SK-N-SH (cell line): ENCODE measurements around the gene DOK4. TPM values are rescaled to one million over a fixed set of nuclear protein-coding genes. Genes with fewer than 3 reads are reported as not detected.

Source experiments
- CTCF ChIA-PET: fragments of 300-600, 350-600 bp; formaldehyde crosslinking; extraction: SDS; loops from one replicate; lab custom pipeline; 2021; lab: Yijun Ruan, JAX
- POLR2A ChIA-PET: fragments of 350-600 bp; sonication (Branson Sonifier 250); formaldehyde crosslinking; extraction: SDS; loops from one replicate; lab custom pipeline; 2020; ENCODE audit warnings: antibody characterized with exemption, inconsistent platforms; lab: Yijun Ruan, JAX
- DNase-seq: peaks from one replicate; pipeline ENCODE4 v3.0.0; 2012
- H2AFZ ChIP-seq: fragments of 200-600 bp; sonication (generic); 2 replicates; pipeline ENCODE4 v1.8.1; 2016; ENCODE audit warnings: antibody characterized with exemption, mild to moderate bottlenecking, low read depth
- H3F3A ChIP-seq: fragments of 200-600 bp; sonication (generic); replicated peaks from 2 replicates; pipeline ENCODE3; 2016; ENCODE audit warnings: antibody characterized with exemption, mild to moderate bottlenecking; ENCODE audit not compliant: insufficient read depth
- H3K27ac ChIP-seq, 2 experiments: fragments of 200-500 bp in 1 of 2; fragments of 200-600 bp in 1 of 2; sonication (Bioruptor generic) in 1 of 2; sonication (generic), shearing (Covaris generic) in 1 of 2; 2 replicates each; pipeline versions ENCODE4 v1.5.1 to v1.6.1; 2014 to 2016; ENCODE audit warnings: low read depth in 2 of 2, inconsistent platforms in 1 of 2, low read length in 1 of 2, mild to moderate bottlenecking in 1 of 2, mixed read lengths in 1 of 2
- H3K27me3 ChIP-seq: fragments of 200-600 bp; sonication (generic), shearing (Covaris generic); 2 replicates; pipeline ENCODE4 v1.6.1; 2016; ENCODE audit warnings: mixed run types; ENCODE audit not compliant: insufficient read depth
- H3K36me3 ChIP-seq, 2 experiments: fragments of 200-500 bp in 1 of 2; fragments of 200-600 bp in 1 of 2; sonication (Bioruptor generic) in 1 of 2; sonication (generic) in 1 of 2; replicated peaks in 1 of 2; 2 replicates each; pipeline versions ENCODE3 to v1.5.1; 2014 to 2016; ENCODE audit warnings: low read length in 1 of 2, mild to moderate bottlenecking in 1 of 2; ENCODE audit not compliant: insufficient read depth in 2 of 2, control insufficient read depth in 1 of 2
- H3K4me1 ChIP-seq, 2 experiments: fragments of 200-500 bp in 1 of 2; fragments of 200-600 bp in 1 of 2; sonication (Bioruptor generic) in 1 of 2; sonication (generic), shearing (Covaris generic) in 1 of 2; 2 replicates each; pipeline versions ENCODE4 v1.5.1 to v1.6.1; 2014 to 2016; ENCODE audit warnings: low read depth in 1 of 2, low read length in 1 of 2, mixed run types in 1 of 2; ENCODE audit not compliant: insufficient read depth in 2 of 2, control insufficient read depth in 1 of 2
- H3K4me2 ChIP-seq: fragments of 200-600 bp; sonication (generic), shearing (Covaris generic); 2 replicates; pipeline ENCODE4 v1.6.1; 2017; ENCODE audit warnings: mixed run types
- H3K4me3 ChIP-seq, 2 experiments: fragments of 200-500 bp in 1 of 2; fragments of 200-600 bp in 1 of 2; sonication (Bioruptor generic) in 1 of 2; sonication (generic), shearing (Covaris generic) in 1 of 2; 2 replicates each; pipeline versions ENCODE4 v1.5.1 to v1.8.1; 2014 to 2016; ENCODE audit warnings: low read depth in 2 of 2, inconsistent platforms in 1 of 2, low read length in 1 of 2, mild to moderate bottlenecking in 1 of 2, mixed read lengths in 1 of 2, moderate library complexity in 1 of 2
- H3K79me2 ChIP-seq: fragments of 200-600 bp; sonication (generic); 2 replicates; pipeline ENCODE4 v1.8.1; 2017; ENCODE audit warnings: mild to moderate bottlenecking; ENCODE audit not compliant: insufficient read depth
- H3K9ac ChIP-seq: fragments of 200-600 bp; sonication (generic); 2 replicates; pipeline ENCODE4 v1.6.1; 2017; ENCODE audit warnings: mixed run types
- H3K9me2 ChIP-seq: fragments of 200-600 bp; sonication (generic); 2 replicates; pipeline ENCODE4 v1.6.1; 2017; ENCODE audit warnings: mixed run types
- H3K9me3 ChIP-seq: fragments of 200-600 bp; sonication (generic); 2 replicates; pipeline ENCODE4 v1.6.1; 2017; ENCODE audit warnings: mixed run types, mild to moderate bottlenecking, moderate library complexity
- H4K20me1 ChIP-seq: fragments of 200-600 bp; sonication (generic); 2 replicates; pipeline ENCODE4 v1.6.1; 2017; ENCODE audit warnings: mild to moderate bottlenecking, mixed run types; ENCODE audit not compliant: insufficient read depth
- CTCF ChIP-seq: fragments of 200-600 bp; sonication (generic); IDR thresholded peaks from 2 replicates; pipeline ENCODE4 v1.6.1; 2017; ENCODE audit warnings: antibody characterized with exemption, mild to moderate bottlenecking, moderate library complexity
- ELF1 ChIP-seq: IDR thresholded peaks from 2 replicates; pipeline ENCODE4 v1.4.0; 2012
- EZH2phosphoT487 ChIP-seq: fragments of 200-600 bp; sonication (generic); IDR thresholded peaks from 2 replicates; pipeline ENCODE4 v1.6.1; 2017; ENCODE audit warnings: low read depth, mixed run types, mild to moderate bottlenecking, antibody characterized with exemption, moderate library complexity, borderline replicate concordance
- FOXJ3 ChIP-seq: sonication (generic); formaldehyde crosslinking; IDR thresholded peaks from 2 replicates; pipeline ENCODE4 v1.5.1; 2020; ENCODE audit warnings: mild to moderate bottlenecking, missing genetic modification reagents
- FOXM1 ChIP-seq: IDR thresholded peaks from 2 replicates; pipeline ENCODE4 v1.4.0; 2012; ENCODE audit warnings: low read depth, mild to moderate bottlenecking
- GABPA ChIP-seq: IDR thresholded peaks from 2 replicates; pipeline ENCODE4 v1.4.0; 2012; ENCODE audit warnings: low read depth, mild to moderate bottlenecking
- GATA2 ChIP-seq: sonication (generic); formaldehyde crosslinking; IDR thresholded peaks from 2 replicates; pipeline ENCODE4 v1.5.0; 2020; ENCODE audit warnings: mild to moderate bottlenecking, missing genetic modification reagents
- IRF3 ChIP-seq: fragments of 150-350 bp; IDR thresholded peaks from 2 replicates; pipeline ENCODE4 v1.6.1; 2016; ENCODE audit warnings: mild to moderate bottlenecking, low read depth, low read length
- JUND ChIP-seq: IDR thresholded peaks from 2 replicates; pipeline ENCODE4 v1.4.0; 2012
- MXI1 ChIP-seq: IDR thresholded peaks from 2 replicates; pipeline ENCODE4 v1.6.1; 2012; ENCODE audit warnings: mild to moderate bottlenecking, low read depth, low read length, improper control_type of control experiment
- PBX3 ChIP-seq: IDR thresholded peaks from 2 replicates; pipeline ENCODE4; 2012
- POLR2AphosphoS5 ChIP-seq: IDR thresholded peaks from 2 replicates; pipeline ENCODE4 v1.6.1; 2012; ENCODE audit warnings: low read depth, low read length
- RFX5 ChIP-seq: IDR thresholded peaks from 2 replicates; pipeline ENCODE4 v1.6.1; 2012; ENCODE audit warnings: mild to moderate bottlenecking, improper control_type of control experiment, low read length
- RXRA ChIP-seq: IDR thresholded peaks from 2 replicates; pipeline ENCODE4 v1.4.0; 2012; ENCODE audit warnings: low read depth, mild to moderate bottlenecking, borderline replicate concordance
- SIN3A ChIP-seq: IDR thresholded peaks from 2 replicates; pipeline ENCODE4 v1.6.1; 2012; ENCODE audit warnings: low read depth, mild to moderate bottlenecking, low read length, moderate library complexity, borderline replicate concordance
- SMC3 ChIP-seq: IDR thresholded peaks from 2 replicates; pipeline ENCODE4 v1.6.1; 2012; ENCODE audit warnings: low read depth, low read length, improper control_type of control experiment
- USF1 ChIP-seq: IDR thresholded peaks from 2 replicates; pipeline ENCODE4 v1.4.0; 2012; ENCODE audit warnings: low read depth, borderline replicate concordance
- WGBS: methylation state at CpG from one replicate; pipeline ENCODE4 v1.1.6; 2017; ENCODE audit warnings: low lambda C conversion rate; 5-methylcytosine and 5-hydroxymethylcytosine counted together
- polyA plus RNA-seq, 3 experiments: library from polyadenylated mRNA; depleted of rRNA; stranded (reverse); fragments of >200 nt; gene quantifications; 2 replicates each; pipeline ENCODE4 v1.2.3, GENCODE V29; 2012
- TF ChIP-seq, protein P1 (sequence below): IDR thresholded peaks from 2 replicates; pipeline ENCODE4 v1.6.1; 2012; ENCODE audit warnings: mild to moderate bottlenecking, low read depth, low read length, moderate library complexity
- TF ChIP-seq, protein P2 (sequence below): fragments of 150-350 bp; IDR thresholded peaks from 2 replicates; pipeline ENCODE4 v1.6.1; 2017; ENCODE audit warnings: antibody characterized with exemption, low read length, low read depth, borderline replicate concordance

DOK4 gene
- polyA plus RNA-seq, 1 of the 3 experiments (the other 2 are of a cell fraction), result 28.4 TPM

DNA sequence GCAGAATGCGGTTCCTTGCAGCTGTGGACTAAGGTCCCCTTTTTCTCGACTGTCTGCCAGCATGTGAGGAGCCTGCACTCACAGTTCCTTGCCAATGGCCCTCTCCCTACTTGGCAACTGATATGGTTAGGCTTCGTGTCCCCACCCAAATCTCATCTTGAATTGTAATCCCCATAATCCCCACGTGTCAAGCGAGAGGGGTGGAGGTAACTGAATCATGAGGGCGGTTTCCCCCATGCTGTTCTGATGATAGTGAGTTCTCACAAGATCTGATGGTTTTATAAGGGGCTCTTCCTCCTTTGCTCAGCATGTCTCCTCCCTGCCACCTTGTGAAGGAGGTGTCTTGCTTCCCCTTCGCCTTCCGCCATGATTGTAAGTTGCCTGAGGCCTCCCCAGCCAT is 59.0 kb downstream of the DOK4 start:
- Histone ChIP-seq H3K36me3 (peaks cover 29 to 38% of the 10 kb centered on the region in 2 experiments), H2AFZ (no peak overlapping the region), H3K9me2 (no peaks in the 10 kb centered on the region), H3K9ac (no peak overlapping the region), H3K4me1 (no peaks in the 10 kb centered on the region), H3K4me3 (no peak overlapping the region), H3K27ac (no peak overlapping the region), H3K4me2 (no peak overlapping the region), H3K79me2 (no peaks in the 10 kb centered on the region), H3K27me3 (no peaks in the 10 kb centered on the region), H3K9me3 (no peaks in the 10 kb centered on the region), H4K20me1 (no peaks in the 10 kb centered on the region), H3F3A (peaks cover 3% of the 10 kb centered on the region)
- 86% methylated on average over 8 of the region's 8 CpGs for WGBS
- ChIA-PET POLR2A (interaction anchor here (0.9 kb wide), 1 partner anchor 107 kb away, joined by 3 read pairs; no protein-coding TSS in a partner anchor), CTCF (interaction anchor here (1.3 to 11.7 kb wide), 2 partner anchors 9 to 91 kb away, joined by 4 to 426 read pairs; no protein-coding TSS in a partner anchor)
- TF ChIP-seq ELF1 (no peak), RXRA (no peak), SMC3 (no peak), PBX3 (no peak), MXI1 (no peak), FOXM1 (no peak), GATA2 (CRISPR knock-in tag) (no peak), IRF3 (no peak), SIN3A (no peak), FOXJ3 (CRISPR knock-in tag) (no peak), JUND (no peak), POLR2AphosphoS5 (no peak), RFX5 (no peak), GABPA (no peak), CTCF (no peak), EZH2phosphoT487 (no peak), USF1 (no peak)
- TF ChIP-seq, protein P1, sequence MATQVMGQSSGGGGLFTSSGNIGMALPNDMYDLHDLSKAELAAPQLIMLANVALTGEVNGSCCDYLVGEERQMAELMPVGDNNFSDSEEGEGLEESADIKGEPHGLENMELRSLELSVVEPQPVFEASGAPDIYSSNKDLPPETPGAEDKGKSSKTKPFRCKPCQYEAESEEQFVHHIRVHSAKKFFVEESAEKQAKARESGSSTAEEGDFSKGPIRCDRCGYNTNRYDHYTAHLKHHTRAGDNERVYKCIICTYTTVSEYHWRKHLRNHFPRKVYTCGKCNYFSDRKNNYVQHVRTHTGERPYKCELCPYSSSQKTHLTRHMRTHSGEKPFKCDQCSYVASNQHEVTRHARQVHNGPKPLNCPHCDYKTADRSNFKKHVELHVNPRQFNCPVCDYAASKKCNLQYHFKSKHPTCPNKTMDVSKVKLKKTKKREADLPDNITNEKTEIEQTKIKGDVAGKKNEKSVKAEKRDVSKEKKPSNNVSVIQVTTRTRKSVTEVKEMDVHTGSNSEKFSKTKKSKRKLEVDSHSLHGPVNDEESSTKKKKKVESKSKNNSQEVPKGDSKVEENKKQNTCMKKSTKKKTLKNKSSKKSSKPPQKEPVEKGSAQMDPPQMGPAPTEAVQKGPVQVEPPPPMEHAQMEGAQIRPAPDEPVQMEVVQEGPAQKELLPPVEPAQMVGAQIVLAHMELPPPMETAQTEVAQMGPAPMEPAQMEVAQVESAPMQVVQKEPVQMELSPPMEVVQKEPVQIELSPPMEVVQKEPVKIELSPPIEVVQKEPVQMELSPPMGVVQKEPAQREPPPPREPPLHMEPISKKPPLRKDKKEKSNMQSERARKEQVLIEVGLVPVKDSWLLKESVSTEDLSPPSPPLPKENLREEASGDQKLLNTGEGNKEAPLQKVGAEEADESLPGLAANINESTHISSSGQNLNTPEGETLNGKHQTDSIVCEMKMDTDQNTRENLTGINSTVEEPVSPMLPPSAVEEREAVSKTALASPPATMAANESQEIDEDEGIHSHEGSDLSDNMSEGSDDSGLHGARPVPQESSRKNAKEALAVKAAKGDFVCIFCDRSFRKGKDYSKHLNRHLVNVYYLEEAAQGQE, result no peak
- TF ChIP-seq, protein P2, sequence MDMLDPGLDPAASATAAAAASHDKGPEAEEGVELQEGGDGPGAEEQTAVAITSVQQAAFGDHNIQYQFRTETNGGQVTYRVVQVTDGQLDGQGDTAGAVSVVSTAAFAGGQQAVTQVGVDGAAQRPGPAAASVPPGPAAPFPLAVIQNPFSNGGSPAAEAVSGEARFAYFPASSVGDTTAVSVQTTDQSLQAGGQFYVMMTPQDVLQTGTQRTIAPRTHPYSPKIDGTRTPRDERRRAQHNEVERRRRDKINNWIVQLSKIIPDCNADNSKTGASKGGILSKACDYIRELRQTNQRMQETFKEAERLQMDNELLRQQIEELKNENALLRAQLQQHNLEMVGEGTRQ, result no peak
- no peak for DNase-seq
